SHP77 treated with DMSO at 0.1 percent for 48 hours (cell line): ENCODE measurements around the gene MIER3.
A peak's percentile ranks its signal among the peaks of the same experiment; 100 is the strongest.
"Not testable (repeated sequence)": the region's sequence is repeated elsewhere in the genome, so short reads cannot be mapped to it uniquely, and the experiment has no call there.

Experiments used
- DNase-seq: peaks from one replicate; lab custom pipeline; 2025; lab: John Stamatoyannopoulos, UW

MIER3 gene

GRCh38 chr5:56951946-56952691 lies at the start of gene MIER3:
TSS of gene MIER3 (minus strand) at chr5:56952123. CDS start at chr5:56952102, 21 bp downstream.
- peak; percentile 27 for DNase-seq

DNA sequence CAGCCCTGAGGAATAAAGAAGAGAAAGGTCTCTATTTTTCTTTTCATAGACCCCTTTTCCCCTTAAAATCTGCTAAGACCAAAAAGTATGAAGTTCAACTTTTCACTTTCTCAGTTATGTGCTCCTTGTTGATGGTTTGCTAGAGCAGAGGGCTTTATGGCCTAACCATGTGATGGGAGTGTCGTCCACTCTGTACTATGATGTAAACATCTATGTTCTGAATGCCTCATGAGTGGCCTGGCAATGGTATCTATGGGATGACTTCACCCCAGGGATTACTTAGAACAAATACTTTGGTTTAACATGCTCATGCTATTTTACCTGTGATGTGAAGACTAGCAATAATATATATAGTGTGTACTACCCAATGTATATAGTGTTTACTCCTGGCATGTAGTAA lies 43.7 kb upstream of the MIER3 start:
- no peak for DNase-seq

- no peak for DNase-seq
Measured at GRCh38 chr5:56993241-56993640, 41.3 kb upstream of the MIER3 start.

DNA sequence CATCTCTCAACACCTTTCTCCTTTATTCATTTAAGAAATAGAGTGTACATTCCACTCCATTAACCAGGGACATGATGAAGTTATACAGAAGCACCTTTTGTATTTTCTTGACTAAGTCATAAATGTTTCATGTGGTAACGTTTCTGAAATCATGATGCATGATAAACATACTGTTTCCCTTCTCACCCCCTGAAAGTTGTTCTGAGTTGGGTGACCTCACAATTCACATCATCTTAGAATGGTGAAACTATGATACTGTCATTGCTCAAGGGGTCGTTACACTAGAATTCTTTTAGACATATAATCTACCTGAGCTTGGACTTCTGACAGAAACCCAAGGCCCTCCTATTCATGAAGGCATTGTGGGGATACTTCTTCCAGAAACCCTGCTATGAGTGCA lies 37.8 kb upstream of the MIER3 start:
- DNase-seq = no peak

GRCh38 chr5:56988490-56988889 lies 36.6 kb upstream of the MIER3 start:
- DNase-seq = no peak

DNA sequence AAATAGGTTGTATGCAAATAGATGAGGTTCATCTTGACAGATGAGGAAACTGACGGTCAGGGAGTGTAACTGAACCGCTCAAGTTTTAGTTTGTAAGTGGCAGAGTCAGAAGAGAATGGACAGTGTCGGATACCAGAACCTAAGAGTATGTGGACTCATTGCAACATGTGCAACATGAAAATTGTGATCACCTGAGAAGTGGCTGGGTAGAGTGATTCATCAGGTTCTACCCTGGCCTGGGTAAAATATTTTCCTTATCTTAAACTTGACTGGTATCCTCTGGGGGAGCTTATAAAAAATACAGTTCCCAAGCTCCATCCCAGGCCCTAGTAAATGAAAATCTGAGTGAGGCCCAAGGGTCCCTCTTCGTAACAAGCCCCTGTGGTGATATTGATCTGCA lies 35.2 kb upstream of the MIER3 start:
- no peak for DNase-seq

DNA sequence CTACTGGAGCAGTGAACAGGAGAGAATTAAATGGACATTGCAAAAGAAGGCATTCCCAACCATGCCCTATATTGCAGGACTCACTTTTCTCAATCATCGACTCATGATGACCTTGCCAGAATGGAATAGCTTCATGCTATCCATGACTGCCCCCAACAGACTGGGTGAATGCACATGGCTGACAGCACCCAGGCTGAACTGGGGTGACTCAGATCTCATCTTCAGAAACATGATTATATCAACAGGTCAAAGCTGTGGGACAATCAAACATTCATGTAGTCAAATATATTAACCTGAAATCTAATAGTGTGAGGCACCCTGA lies 34.7 kb upstream of the MIER3 start:
- no peak for DNase-seq

DNA sequence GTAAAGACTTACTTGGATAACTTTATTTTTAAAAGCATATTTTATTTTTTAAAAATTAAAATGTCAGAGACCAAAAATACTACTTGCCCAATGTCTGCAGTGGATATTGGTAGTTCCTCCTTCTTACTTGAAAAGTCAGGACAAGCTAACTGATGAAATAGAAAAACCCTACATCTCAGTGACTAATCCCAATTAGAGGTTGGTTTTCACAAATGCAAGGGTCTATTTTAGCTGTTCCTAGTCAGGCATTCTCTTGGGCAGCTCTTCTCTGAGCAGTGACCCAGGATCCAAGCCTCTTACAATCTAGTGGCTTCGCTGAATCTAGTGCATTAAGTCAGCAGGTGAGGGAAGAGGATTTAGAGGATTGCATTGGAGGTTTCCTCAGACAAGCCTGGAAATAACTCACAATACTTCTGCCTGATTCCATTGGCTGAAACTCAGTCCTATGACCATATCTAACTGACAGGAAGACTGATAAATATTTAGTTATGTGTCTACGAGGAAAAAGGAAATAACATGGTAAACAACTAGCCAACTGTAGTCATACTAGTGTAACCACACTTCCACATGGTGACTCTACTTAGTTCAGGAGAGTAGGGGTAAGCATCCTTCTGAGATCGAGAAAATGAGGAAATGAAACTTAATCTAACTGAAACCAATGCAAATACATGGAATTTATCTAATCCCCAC lies 34.2 kb upstream of the MIER3 start:
- DNase-seq = no peak

DNA sequence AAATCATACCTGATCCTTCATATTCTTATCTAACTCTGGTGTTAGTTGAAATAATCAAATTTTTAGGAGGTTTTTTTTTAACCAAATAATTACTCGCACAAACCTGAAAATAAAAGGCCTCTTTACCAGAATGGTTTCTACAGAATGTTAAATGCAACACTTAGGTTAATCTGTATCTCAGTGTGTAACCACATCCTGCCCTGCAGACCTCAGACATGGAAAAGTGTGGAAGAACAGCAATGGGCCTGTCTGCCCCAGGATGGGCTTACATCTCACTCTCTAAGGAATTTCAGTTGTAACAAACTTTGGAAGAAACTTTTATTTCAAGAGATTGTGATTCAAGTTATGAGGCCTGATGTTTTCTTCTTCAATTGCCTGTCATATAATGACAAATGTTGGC lies 32.5 kb upstream of the MIER3 start:
- no peak for DNase-seq

DNA sequence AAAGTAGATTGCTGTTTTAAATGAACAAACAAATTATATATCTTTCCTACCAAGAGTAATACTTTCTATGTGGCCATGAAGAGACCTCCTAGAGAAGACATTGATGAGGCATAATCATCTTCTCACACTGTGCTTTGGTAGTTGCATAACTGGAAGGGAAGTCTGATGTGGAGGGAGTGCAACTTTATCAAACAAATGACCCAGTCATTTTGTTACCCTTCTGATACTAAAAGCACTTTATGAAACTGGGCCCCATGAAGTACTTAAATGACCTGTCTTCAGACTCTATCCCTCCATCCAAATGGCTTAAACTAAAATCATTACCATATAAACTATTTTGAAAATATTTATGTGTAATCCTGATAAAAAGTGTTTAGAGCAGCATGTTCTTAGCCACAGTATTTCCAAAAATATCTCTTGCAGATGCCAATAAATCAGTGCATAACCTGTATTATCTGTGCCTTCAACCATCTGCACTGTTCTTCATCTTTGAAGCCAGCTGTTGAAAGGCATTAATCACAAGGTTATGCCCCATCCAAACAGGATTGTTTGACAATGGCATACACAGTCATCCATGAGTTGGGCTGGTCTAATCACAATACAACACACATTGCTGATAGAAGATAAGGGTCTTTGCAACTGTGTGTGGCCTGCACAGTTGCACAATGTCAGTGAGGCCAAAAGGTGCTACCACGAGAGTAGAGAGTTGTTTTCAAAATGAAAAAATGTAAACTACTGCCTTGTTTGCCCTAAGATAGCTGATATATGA lies 31.9 kb upstream of the MIER3 start:
- DNase-seq = no peak

DNA sequence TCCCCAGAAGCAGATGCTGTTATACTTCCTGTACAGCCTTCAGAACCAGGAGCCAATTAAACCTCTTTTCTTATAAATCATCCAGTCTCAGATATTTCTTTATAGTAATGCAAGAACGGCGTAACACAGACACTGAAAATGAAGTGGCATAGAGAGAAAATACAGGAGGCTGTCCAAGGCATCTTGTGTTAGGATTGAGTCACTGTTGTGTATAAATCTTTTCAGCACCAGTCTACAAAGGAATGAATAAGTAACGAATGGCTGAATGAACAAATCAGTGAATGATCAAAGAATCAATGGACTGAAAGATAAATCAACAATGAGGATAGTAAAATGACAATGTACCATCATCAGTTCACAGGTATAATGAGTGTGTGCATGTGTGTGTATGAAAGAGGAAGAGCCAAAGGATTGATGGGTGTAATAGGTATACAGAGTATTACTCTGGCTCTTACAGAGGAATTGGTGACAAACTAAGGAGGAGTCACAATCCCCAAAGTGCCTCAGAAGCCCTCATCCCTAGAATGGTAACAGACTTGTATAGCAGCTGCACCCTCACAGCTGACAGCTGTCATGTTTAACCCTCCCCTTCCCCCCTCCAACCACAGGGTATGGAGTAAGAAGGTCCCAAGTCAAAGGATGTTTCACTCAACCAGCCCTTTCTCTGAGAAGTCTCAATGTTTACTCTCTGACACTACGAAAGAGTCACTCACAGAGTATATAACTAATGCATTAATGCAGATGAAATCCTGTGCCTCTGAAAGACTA lies 29.8 kb upstream of the MIER3 start:
- no peak for DNase-seq

DNA sequence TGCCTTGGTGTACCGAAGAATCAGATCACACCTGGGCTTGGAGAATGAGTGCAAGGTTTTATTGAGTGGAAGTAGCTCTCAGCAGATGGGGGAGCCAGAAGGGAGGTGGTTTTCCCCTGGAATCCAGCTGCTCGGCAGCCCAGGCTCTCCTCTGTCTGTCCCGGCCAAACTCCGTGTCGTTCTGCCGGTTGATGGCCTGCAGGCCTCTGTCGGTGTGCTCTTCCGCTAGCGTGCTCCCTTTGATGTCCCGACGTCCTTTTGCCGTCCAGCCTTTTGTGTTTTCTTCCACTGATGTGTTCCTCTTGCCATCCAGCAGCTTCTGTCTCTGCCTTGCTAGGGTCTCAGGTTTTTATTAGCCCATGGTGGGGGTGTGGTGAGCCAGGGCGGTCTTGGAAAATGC lies 28.0 kb upstream of the MIER3 start:
- DNase-seq = no peak

DNA sequence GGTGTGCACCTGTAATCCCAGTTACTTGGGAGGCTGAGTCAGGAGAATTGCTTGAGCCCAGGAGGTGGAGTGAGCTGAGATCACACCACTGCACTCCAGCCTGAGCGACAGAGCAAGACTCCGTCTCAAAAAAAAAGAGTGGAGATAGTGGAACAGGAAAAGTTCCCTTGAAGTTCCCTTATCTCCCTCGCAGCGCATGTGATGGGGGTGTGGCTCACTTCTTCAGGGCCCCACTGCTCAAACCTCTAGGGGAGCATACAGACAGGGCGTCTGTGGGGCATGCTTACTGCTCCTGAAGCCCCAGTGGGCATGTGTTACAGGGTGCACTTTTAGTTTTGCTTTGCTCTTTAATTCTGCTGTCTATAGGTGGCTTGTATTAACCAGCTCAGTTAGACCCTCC lies 27.6 kb upstream of the MIER3 start:
- not testable (repeated sequence) for DNase-seq

- no peak for DNase-seq
Measured at GRCh38 chr5:56977822-56978221, 25.9 kb upstream of the MIER3 start.

- no peak for DNase-seq
Measured at GRCh38 chr5:56977021-56977420, 25.1 kb upstream of the MIER3 start.

DNA sequence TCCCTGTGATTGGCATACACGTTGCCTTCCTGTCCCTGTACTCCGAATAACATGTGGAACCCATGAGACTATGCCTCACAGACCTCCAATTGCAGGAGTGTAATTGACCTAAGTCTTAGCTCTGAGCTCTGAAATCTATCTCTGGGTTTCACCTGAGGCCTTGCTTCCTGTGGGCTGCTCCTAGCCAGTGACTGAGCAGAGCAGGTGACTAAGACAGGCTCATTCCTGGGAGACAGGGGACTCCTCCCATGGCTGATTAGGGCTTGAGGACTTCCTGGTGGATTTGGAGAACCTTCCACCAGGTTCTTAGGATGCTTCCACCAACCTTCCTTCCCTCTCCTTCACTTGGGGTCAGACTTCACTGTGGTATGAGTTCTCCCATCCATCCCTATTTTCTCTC lies 22.3 kb upstream of the MIER3 start:
- DNase-seq = no peak

GRCh38 chr5:56973473-56973872 lies 21.6 kb upstream of the MIER3 start:
- no peak for DNase-seq

- DNase-seq = no peak
Measured at GRCh38 chr5:56971275-56971674, 19.4 kb upstream of the MIER3 start.

- no peak for DNase-seq
Measured at GRCh38 chr5:56964173-56964572, 12.2 kb upstream of the MIER3 start.

DNA sequence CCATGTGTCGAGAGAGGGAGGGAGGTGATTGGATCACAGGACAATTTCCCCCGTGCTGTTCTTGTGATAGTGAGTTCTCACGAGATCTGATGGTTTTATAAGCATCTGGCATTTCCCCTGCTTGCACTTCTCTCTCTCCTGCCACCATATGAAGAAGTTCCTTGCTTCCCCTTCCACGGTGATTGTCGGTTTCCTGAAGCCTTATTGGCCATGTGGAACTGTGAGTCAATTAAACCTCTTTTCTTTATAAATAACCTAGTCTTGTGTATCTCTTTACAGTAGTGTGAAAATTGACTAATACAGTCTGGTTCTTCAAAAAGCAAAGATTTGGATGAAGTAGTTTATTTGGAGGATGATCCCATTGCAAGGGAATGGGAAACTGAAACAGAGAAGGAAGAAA lies 11.3 kb upstream of the MIER3 start:
- no peak for DNase-seq

GRCh38 chr5:56962286-56962685 lies 10.4 kb upstream of the MIER3 start:
- DNase-seq = no peak

DNA sequence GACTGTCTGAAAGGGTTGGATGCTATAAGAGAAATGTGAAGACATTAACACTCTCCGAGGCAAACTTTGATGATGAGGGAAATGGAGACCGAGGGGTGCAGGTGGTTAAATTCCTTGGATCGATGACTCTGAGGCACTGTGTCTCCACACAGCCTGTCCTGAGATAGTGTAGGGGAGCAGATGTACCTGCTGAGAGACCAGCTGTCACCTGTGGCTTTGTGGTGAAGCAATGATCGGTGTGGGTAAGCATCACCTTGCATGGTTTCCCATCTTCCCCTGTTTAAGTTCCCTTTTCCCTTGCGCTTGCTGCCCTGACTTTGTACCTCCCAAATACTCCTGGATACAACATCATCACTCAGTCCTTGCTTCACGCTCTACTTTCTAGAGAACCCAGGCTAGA lies 9.8 kb upstream of the MIER3 start:
- DNase-seq = no peak
